Smooth muscle cell (in vitro differentiated cells): ENCODE measurements around the gene AKIRIN2. TPM values are rescaled to one million over a fixed set of nuclear protein-coding genes. Genes with fewer than 3 reads are reported as not detected.

Source experiments
- DNase-seq: peaks from one replicate; lab custom pipeline; 2025; ENCODE audit not compliant: unreplicated experiment; lab: John Stamatoyannopoulos, UW
- H2AFZ ChIP-seq: fragments of 200-600 bp; sonication (generic); 2 replicates; pipeline ENCODE4 v1.6.0; 2016; ENCODE audit warnings: antibody characterized with exemption, low read depth, mild to moderate bottlenecking
- H3F3A ChIP-seq: fragments of 200-600 bp; sonication (generic); 2 replicates; pipeline ENCODE4 v1.6.0; 2017; ENCODE audit warnings: antibody characterized with exemption, low read depth
- H3K27ac ChIP-seq: fragments of 200-600 bp; sonication (generic); 2 replicates; pipeline ENCODE4 v1.5.1; 2016; ENCODE audit warnings: low read depth, mild to moderate bottlenecking
- H3K27me3 ChIP-seq: fragments of 200-600 bp; sonication (generic); 2 replicates; pipeline ENCODE4 v1.6.1; 2016; ENCODE audit warnings: low read depth, mild to moderate bottlenecking
- H3K36me3 ChIP-seq: fragments of 200-600 bp; sonication (generic); 2 replicates; pipeline ENCODE4 v1.5.1; 2016; ENCODE audit warnings: low read depth
- H3K4me1 ChIP-seq: fragments of 200-600 bp; sonication (generic); 2 replicates; pipeline ENCODE4 v1.5.1; 2016; ENCODE audit warnings: low read depth
- H3K4me2 ChIP-seq: fragments of 200-600 bp; sonication (generic); 2 replicates; pipeline ENCODE4 v1.6.0; 2016; ENCODE audit warnings: mild to moderate bottlenecking
- H3K4me3 ChIP-seq: fragments of 200-600 bp; sonication (generic); 2 replicates; pipeline ENCODE4 v1.5.1; 2016; ENCODE audit warnings: mild to moderate bottlenecking
- H3K79me2 ChIP-seq: fragments of 200-600 bp; sonication (generic); 2 replicates; pipeline ENCODE4 v1.6.0; 2016; ENCODE audit warnings: low read depth, mild to moderate bottlenecking
- H3K9ac ChIP-seq: fragments of 200-600 bp; sonication (generic); 2 replicates; pipeline ENCODE4 v1.6.0; 2016; ENCODE audit warnings: low read depth
- H3K9me3 ChIP-seq: fragments of 200-600 bp; sonication (generic); replicated peaks from 2 replicates; pipeline ENCODE4 v1.5.1; 2016; ENCODE audit warnings: low read depth
- H4K20me1 ChIP-seq: fragments of 200-600 bp; sonication (generic); 2 replicates; pipeline ENCODE4 v1.6.0; 2016; ENCODE audit warnings: low read depth
- CTCF ChIP-seq: fragments of 200-600 bp; sonication (generic); IDR thresholded peaks from 2 replicates; pipeline ENCODE4 v1.5.1; 2017; ENCODE audit warnings: borderline replicate concordance, mild to moderate bottlenecking, antibody characterized with exemption; ENCODE audit not compliant: insufficient read depth, poor library complexity, severe bottlenecking
- WGBS: methylation state at CpG from one replicate; pipeline ENCODE4 v1.1.7; 2016; ENCODE audit warnings: low lambda C conversion rate; 5-methylcytosine and 5-hydroxymethylcytosine counted together
- polyA plus RNA-seq: library from polyadenylated mRNA; unstranded; fragments of >200 nt; fragmentation: Nextera tagmentation; extraction: Ambion mirVana; gene quantifications from 2 replicates; pipeline ENCODE4 v1.2.1, GENCODE V29; 2016
- total RNA-seq: library from RNA; depleted of rRNA; stranded (reverse); fragments of >200 nt; gene quantifications from 2 replicates; pipeline ENCODE4 v1.2.3, GENCODE V29; 2014

The AKIRIN2 gene
- total and polyA plus RNA-seq, 2 experiments from 2014 or later = 29.6 to 60.3 TPM

GRCh38 chr6:87738000-87738399, 36.0 kb upstream of the AKIRIN2 start:
- Histone ChIP-seq H3K9me3 (no peaks in the 10 kb centered on the region), H3K4me1 (no peaks in the 10 kb centered on the region), H3F3A (no peaks in the 10 kb centered on the region), H3K9ac (no peak overlapping the region), H3K4me3 (no peak overlapping the region), H3K27ac (no peak overlapping the region), H3K36me3 (no peaks in the 10 kb centered on the region), H3K79me2 (no peaks in the 10 kb centered on the region), H3K27me3 (no peaks in the 10 kb centered on the region), H2AFZ (no peak overlapping the region), H4K20me1 (no peaks in the 10 kb centered on the region), H3K4me2 (no peak overlapping the region)
- no peak for TF ChIP-seq CTCF
- DNase-seq = no peak
- WGBS = 96% methylated on average over 3 of the region's 3 CpGs

GRCh38 chr6:87736809-87737540, 34.9 kb upstream of the AKIRIN2 start:
- no peak for TF ChIP-seq CTCF
- Histone ChIP-seq H3K4me1 (no peaks in the 10 kb centered on the region), H3K4me3 (no peak overlapping the region), H3K27ac (no peak overlapping the region), H3K9ac (no peak overlapping the region), H3K27me3 (no peaks in the 10 kb centered on the region), H3K9me3 (no peaks in the 10 kb centered on the region), H3K4me2 (no peak overlapping the region), H3K79me2 (no peaks in the 10 kb centered on the region), H4K20me1 (no peaks in the 10 kb centered on the region), H3F3A (no peaks in the 10 kb centered on the region), H3K36me3 (no peaks in the 10 kb centered on the region), H2AFZ (no peak overlapping the region)
- WGBS = 91% methylated on average over 4 of the region's 5 CpGs
- DNase-seq = no peak

GRCh38 chr6:87731818-87732661, 30.0 kb upstream of the AKIRIN2 start:
- 91% methylated on average over 4 of the region's 4 CpGs for WGBS
- no peak overlapping the region for H3K4me3 ChIP-seq
- no peak overlapping the region for H3K9ac ChIP-seq
- no peaks in the 10 kb centered on the region for H3K9me3 ChIP-seq
- H3K4me1 ChIP-seq = no peaks in the 10 kb centered on the region
- no peak for TF ChIP-seq CTCF
- no peaks in the 10 kb centered on the region for H4K20me1 ChIP-seq
- peak overlapping the region; percentile 57 for H2AFZ ChIP-seq
- H3K36me3 ChIP-seq = no peaks in the 10 kb centered on the region
- H3K4me2 ChIP-seq = peak overlapping the region; percentile 5
- no peaks in the 10 kb centered on the region for H3K27me3 ChIP-seq
- H3F3A ChIP-seq = no peaks in the 10 kb centered on the region
- DNase-seq = no peak
- H3K79me2 ChIP-seq = no peaks in the 10 kb centered on the region
- peak overlapping the region; percentile 58 for H3K27ac ChIP-seq
